HepG2 (cell line): ENCODE measurements around the gene BAHCC1. TPM values are rescaled to one million over a fixed set of nuclear protein-coding genes. Genes with fewer than 3 reads are reported as not detected.

Experiments used
- ATAC-seq: fragments of 200-7000 bp; cut with Tn5 transposase; 3 replicates; pipeline ENCODE4 v1.9.1; 2020; ENCODE audit warnings: mild to moderate bottlenecking, moderate library complexity
- BruUV-seq: library from RNA; stranded (reverse); fragments of 400-500 nt; replicated peaks from 2 replicates; lab custom pipeline; 2021; lab: Mats Ljungman, UMichigan
- CTCF ChIA-PET: fragments of 300-600 bp; formaldehyde crosslinking; extraction: SDS; loops from one replicate; lab custom pipeline; 2021; ENCODE audit warnings: low total read pairs, inconsistent platforms, low intra/inter-chr PET ratio; lab: Yijun Ruan, JAX
- POLR2A ChIA-PET: fragments of 350-600 bp; sonication (Branson Sonifier 250); formaldehyde crosslinking; loops from one replicate; lab custom pipeline; 2020; ENCODE audit warnings: antibody characterized with exemption, inconsistent platforms; lab: Yijun Ruan, JAX
- DNase-seq: peaks from one replicate; pipeline ENCODE4 v3.0.0-alpha.2; 2015; ENCODE audit warnings: low spot score
- FAIRE-seq: peaks from 3 replicates; lab custom pipeline; 2011; peaks lifted over from hg19 to GRCh38; lab: Jason Lieb, UNC
- H2AFZ ChIP-seq: one replicate; pipeline ENCODE4 v1.6.1; 2011; ENCODE audit warnings: low read length, inconsistent platforms
- H3K27ac ChIP-seq: fragments of 300-600 bp; 3 replicates; pipeline ENCODE4 v1.8.0; 2011; ENCODE audit warnings: mixed run types, mild to moderate bottlenecking, mixed read lengths, low read length, inconsistent platforms; ENCODE audit not compliant: insufficient read depth; ENCODE audit errors: extremely low read length
- H3K27me3 ChIP-seq, 2 experiments: fragments of 200-600 bp in 1 of 2; 2 replicates in 1 of 2; 3 replicates in 1 of 2; pipeline versions ENCODE4 v1.6.0 to v1.8.0; 2011; ENCODE audit warnings: low read length in 2 of 2, mild to moderate bottlenecking in 2 of 2, moderate library complexity in 2 of 2, inconsistent platforms in 1 of 2; ENCODE audit not compliant: insufficient read depth in 2 of 2, control insufficient read depth in 1 of 2
- H3K36me3 ChIP-seq, 2 experiments: fragments of 200-600 bp in 1 of 2; replicated peaks in 1 of 2; 2 replicates in 1 of 2; 3 replicates in 1 of 2; pipeline versions ENCODE4 v1.5.1 to v1.8.0; 2011; ENCODE audit warnings: low read length in 2 of 2, inconsistent platforms in 1 of 2; ENCODE audit not compliant: insufficient read depth in 2 of 2, control insufficient read depth in 1 of 2
- H3K4me1 ChIP-seq: 2 replicates; pipeline ENCODE4 v1.5.1; 2012; ENCODE audit warnings: low read length, inconsistent platforms; ENCODE audit not compliant: insufficient read depth
- H3K4me2 ChIP-seq: 2 replicates; pipeline ENCODE4 v1.6.0; 2011; ENCODE audit warnings: low read depth, low read length, inconsistent platforms
- H3K4me3 ChIP-seq, 3 experiments: fragments of 200-600 bp in 1 of 3; sonication (generic), shearing (Covaris generic) in 1 of 3; replicated peaks in 1 of 3; 2 replicates each; pipeline ENCODE4 v1.5.1; 2011 to 2016; ENCODE audit warnings: low read length in 3 of 3, inconsistent platforms in 2 of 3, low read depth in 2 of 3, mild to moderate bottlenecking in 2 of 3, control low read depth in 1 of 3, mixed read lengths in 1 of 3; ENCODE audit not compliant: insufficient read depth in 1 of 3
- H3K79me2 ChIP-seq: one replicate; pipeline ENCODE4 v1.6.1; 2011; ENCODE audit warnings: low read length, inconsistent platforms; ENCODE audit not compliant: insufficient read depth
- H3K9ac ChIP-seq: 2 replicates; pipeline ENCODE4 v1.6.0; 2011; ENCODE audit warnings: mild to moderate bottlenecking, low read depth, low read length, inconsistent platforms; ENCODE audit not compliant: insufficient read depth
- H3K9me3 ChIP-seq: 2 replicates; pipeline ENCODE4 v1.5.1; 2012; ENCODE audit warnings: mild to moderate bottlenecking, low read length
- H4K20me1 ChIP-seq: 2 replicates; pipeline ENCODE4 v1.6.0; 2011; ENCODE audit warnings: inconsistent platforms, mild to moderate bottlenecking, low read length, moderate library complexity; ENCODE audit not compliant: insufficient read depth
- ARHGAP35 ChIP-seq: sonication (generic); formaldehyde crosslinking; IDR thresholded peaks from 2 replicates; pipeline ENCODE4 v1.9.0; 2022; ENCODE audit warnings: mild to moderate bottlenecking, inconsistent platforms, moderate library complexity, missing genetic modification reagents, borderline replicate concordance
- ARNTL ChIP-seq: sonication (generic); formaldehyde crosslinking; IDR thresholded peaks from 2 replicates; pipeline ENCODE4 v1.4.0; 2020; ENCODE audit warnings: mild to moderate bottlenecking, missing genetic modification reagents
- CTCF ChIP-seq: sonication (generic); formaldehyde crosslinking; IDR thresholded peaks from 2 replicates; pipeline ENCODE4 v1.5.0; 2020; ENCODE audit warnings: mild to moderate bottlenecking, missing genetic modification reagents, moderate library complexity
- KAT7 ChIP-seq: IDR thresholded peaks from 2 replicates; pipeline ENCODE4 v1.6.1; 2018; ENCODE audit warnings: borderline replicate concordance, missing compliant biosample characterization
- MNT ChIP-seq: fragments of 450-650 bp; IDR thresholded peaks from 2 replicates; pipeline ENCODE4 v1.6.1; 2016
- PRDM10 ChIP-seq: sonication (generic); formaldehyde crosslinking; IDR thresholded peaks from 2 replicates; pipeline ENCODE4 v1.4.0; 2020; ENCODE audit warnings: low read depth, missing genetic modification reagents
- RBAK ChIP-seq: sonication (generic); formaldehyde crosslinking; IDR thresholded peaks from 2 replicates; pipeline ENCODE4 v1.5.1; 2020; ENCODE audit warnings: mild to moderate bottlenecking, missing genetic modification reagents
- SMAD3 ChIP-seq: sonication (generic); formaldehyde crosslinking; IDR thresholded peaks from 2 replicates; pipeline ENCODE4 v1.4.0; 2020; ENCODE audit warnings: missing genetic modification reagents
- ZNF577 ChIP-seq: sonication (generic); formaldehyde crosslinking; IDR thresholded peaks from 2 replicates; pipeline ENCODE4 v1.4.0; 2020; ENCODE audit warnings: mild to moderate bottlenecking, low read depth, missing genetic modification reagents, borderline replicate concordance
- WGBS: methylation state at CpG from one replicate; pipeline ENCODE4 v1.1.6; 2017; ENCODE audit warnings: low lambda C conversion rate; 5-methylcytosine and 5-hydroxymethylcytosine counted together
- in situ Hi-C: cut with HindIII; loops from 2 replicates; pipeline ENCODE4 v1.10.0; 2017; ENCODE audit warnings: low pct_unique_long_range_greater_than_20kb; ENCODE audit not compliant: extremely low pct_ligation_motif_present
- intact Hi-C: fragments of 100-400 bp; cut with micrococcal nuclease; formaldehyde crosslinking; loops from one replicate; pipeline ENCODE4 v1.10.0; 2022; ENCODE audit not compliant: unreplicated experiment
- polyA plus RNA-seq, 8 experiments: library from polyadenylated mRNA; depleted of rRNA in 3 of 8; stranded (reverse) in 7 of 8; unstranded in 1 of 8; fragments of >200 nt; fragmentation: Illumina TruSeq in 4 of 8; extraction: Trizol in 4 of 8; gene quantifications; 2 replicates each; pipeline versions ENCODE4 v1.2.1 to v1.2.3, GENCODE V29; 2011 to 2016; ENCODE audit warnings: low read depth in 4 of 8, missing spikeins in 1 of 8, mixed read lengths in 1 of 8; ENCODE audit not compliant: insufficient read depth in 1 of 8
- total RNA-seq, 5 experiments: library from RNA; depleted of rRNA; stranded (reverse); fragments of >200 nt; fragmentation: Illumina TruSeq; extraction: Trizol; gene quantifications; 2 replicates each; pipeline ENCODE4 v1.2.3, GENCODE V29; 2016; ENCODE audit warnings: low read depth in 1 of 5
- TF ChIP-seq, protein P1 (sequence below): sonication (generic); formaldehyde crosslinking; IDR thresholded peaks from 2 replicates; pipeline ENCODE4 v1.5.0; 2020; ENCODE audit warnings: missing genetic modification reagents
- TF ChIP-seq, protein P2 (sequence below): IDR thresholded peaks from 2 replicates; pipeline ENCODE4 v1.6.1; 2016; ENCODE audit warnings: mild to moderate bottlenecking, missing biosample characterization, missing genetic modification reagents

The BAHCC1 gene
- total and polyA plus RNA-seq, 2 of the 13 experiments (the other 11 are each of a cell fraction or from before 2014, with no cell fraction given) = 1.4 to 1.7 TPM

GRCh38 chr17:81491181-81491581 lies 95.9 kb downstream of the BAHCC1 start (continued):
- no peak for TF ChIP-seq ARHGAP35 (CRISPR knock-in tag)
- TF ChIP-seq PRDM10 = no peak
- no peak for TF ChIP-seq ARNTL (CRISPR knock-in tag)

GRCh38 chr17:81491761-81492160 lies 96.5 kb downstream of the BAHCC1 start:
- in situ Hi-C loops (no loop called here), intact Hi-C loops (no loop called here)
- WGBS = 45% methylated on average over 5 of the region's 5 CpGs
- BruUV-seq = no TSS peak
- Histone ChIP-seq H3K9me3 (no peaks in the 10 kb centered on the region), H3K27ac (no peak overlapping the region), H3K4me2 (peak overlapping the region; percentile 71), H3K9ac (no peak overlapping the region; the same call in 1 of the 2 replicates), H2AFZ (no peak overlapping the region), H3K4me3 (peak overlapping the region in 1 of 3 experiments; percentile 46; a peak in 1 of 6 replicates), H4K20me1 (no peaks in the 10 kb centered on the region), H3K36me3 (no peaks in the 10 kb centered on the region), H3K4me1 (peaks cover 74% of the 10 kb centered on the region), H3K27me3 (peaks cover 1 to 29% of the 10 kb centered on the region in 2 experiments), H3K79me2 (no peaks in the 10 kb centered on the region)
- ChIA-PET POLR2A (interaction anchor here (1.0 to 2.0 kb wide), 7 partner anchors 9 to 95 kb away, joined by 3 to 13 read pairs (median 3); partner anchors contain the start of genes ACTG1 and FAAP100), CTCF (no interaction called here)
- FAIRE-seq = no peak
- no peak for TF ChIP-seq KAT7 (CRISPR knock-in tag)
- no peak for TF ChIP-seq CTCF (CRISPR knock-in tag)
- TF ChIP-seq, protein P1, sequence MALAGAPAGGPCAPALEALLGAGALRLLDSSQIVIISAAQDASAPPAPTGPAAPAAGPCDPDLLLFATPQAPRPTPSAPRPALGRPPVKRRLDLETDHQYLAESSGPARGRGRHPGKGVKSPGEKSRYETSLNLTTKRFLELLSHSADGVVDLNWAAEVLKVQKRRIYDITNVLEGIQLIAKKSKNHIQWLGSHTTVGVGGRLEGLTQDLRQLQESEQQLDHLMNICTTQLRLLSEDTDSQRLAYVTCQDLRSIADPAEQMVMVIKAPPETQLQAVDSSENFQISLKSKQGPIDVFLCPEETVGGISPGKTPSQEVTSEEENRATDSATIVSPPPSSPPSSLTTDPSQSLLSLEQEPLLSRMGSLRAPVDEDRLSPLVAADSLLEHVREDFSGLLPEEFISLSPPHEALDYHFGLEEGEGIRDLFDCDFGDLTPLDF (CRISPR knock-in tag) = no peak
- TF ChIP-seq SMAD3 (CRISPR knock-in tag) = no peak
- TF ChIP-seq MNT = no peak
- no peak for TF ChIP-seq ZNF577 (CRISPR knock-in tag)
- TF ChIP-seq, protein P2, sequence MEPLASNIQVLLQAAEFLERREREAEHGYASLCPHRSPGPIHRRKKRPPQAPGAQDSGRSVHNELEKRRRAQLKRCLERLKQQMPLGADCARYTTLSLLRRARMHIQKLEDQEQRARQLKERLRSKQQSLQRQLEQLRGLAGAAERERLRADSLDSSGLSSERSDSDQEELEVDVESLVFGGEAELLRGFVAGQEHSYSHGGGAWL (CRISPR knock-in tag) = peak; percentile 24; the same call in 1 of the 2 replicates
- peak; percentile 71; the same call in 1 of the 2 replicates for TF ChIP-seq RBAK (CRISPR knock-in tag)
- no peak for DNase-seq
- ATAC-seq = no peak
